Measurements from ENCODE around the gene GALNT10.

The GALNT10 gene

DNA sequence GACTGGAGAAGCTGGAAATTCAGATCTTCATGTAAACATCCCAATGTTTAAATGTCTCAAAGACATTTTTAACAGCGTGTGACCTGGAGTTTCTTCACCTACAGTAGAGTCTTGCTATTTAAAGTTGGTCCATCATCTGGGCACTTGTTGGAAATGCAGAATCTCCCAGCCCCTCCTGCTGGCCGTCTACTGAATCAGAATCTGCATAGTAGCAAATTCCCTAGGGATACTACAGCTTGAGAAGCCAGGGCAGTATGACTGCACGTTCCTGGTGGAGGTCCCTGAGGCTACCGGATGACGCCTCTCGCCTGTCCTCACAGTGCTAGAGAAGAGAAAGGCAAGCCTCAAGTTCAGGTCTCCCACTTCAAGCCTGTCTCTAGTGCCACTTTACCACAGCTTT, 271.0 kb downstream of the GALNT10 start:
- no peak overlapping the region for H3K4me3 ChIP-seq (ENCODE audit: insufficient read length, low read depth)
- H3K36me3 ChIP-seq (ENCODE audit: insufficient read depth, insufficient read length, low read length) = peaks cover 19% of the 10 kb centered on the region
- H3K27me3 ChIP-seq (ENCODE audit: insufficient read depth, insufficient read length) = no peaks in the 10 kb centered on the region
- DNase-seq (ENCODE audit: low read depth, low spot score) = no peak
- no peaks in the 10 kb centered on the region for H3K4me1 ChIP-seq (ENCODE audit: insufficient read depth, insufficient read length)
- TF ChIP-seq YY1 (IDR thresholded peaks at IDR 0.05; ENCODE audit: insufficient read depth, insufficient read length) = no peak
- TF ChIP-seq ZNF274 (IDR thresholded peaks at IDR 0.05; ENCODE audit: low read depth, low read length) = no peak
- TF ChIP-seq SUZ12 (IDR thresholded peaks at IDR 0.05; ENCODE audit: extremely low read depth, insufficient read depth, insufficient read length) = no peak
- no peaks in the 10 kb centered on the region for H3K9me3 ChIP-seq (ENCODE audit: insufficient read depth, low read length)
- H3K9ac ChIP-seq (ENCODE audit: insufficient read length, low read depth) = no peak overlapping the region

DNA sequence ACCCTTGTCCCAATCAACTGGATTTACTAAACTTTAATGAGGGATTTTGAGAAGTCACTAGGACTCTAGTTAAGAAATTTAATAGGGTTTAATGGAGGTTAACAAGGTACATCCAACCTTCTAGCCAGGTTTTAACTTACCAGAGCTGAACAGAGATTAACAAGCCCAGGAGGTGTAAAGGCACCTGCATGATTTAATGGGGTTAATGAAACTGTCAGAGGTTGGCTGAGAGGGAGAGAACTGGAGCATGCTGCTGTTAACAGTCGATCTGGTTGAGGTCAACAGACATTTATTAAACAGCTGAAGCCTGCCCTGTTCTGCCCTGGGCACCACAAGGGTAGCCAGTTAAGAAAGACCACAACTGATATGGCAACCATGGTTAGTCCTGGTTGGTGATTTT, 273.9 kb downstream of the GALNT10 start:
- Histone ChIP-seq H3K4me1 (ENCODE audit: insufficient read depth, insufficient read length) (peaks cover 4% of the 10 kb centered on the region), H3K36me3 (ENCODE audit: insufficient read depth, insufficient read length, low read length) (no peaks in the 10 kb centered on the region), H3K4me3 (ENCODE audit: insufficient read length, low read depth) (no peak overlapping the region), H3K27me3 (ENCODE audit: insufficient read depth, insufficient read length) (peaks cover 5% of the 10 kb centered on the region), H3K9ac (ENCODE audit: insufficient read length, low read depth) (no peak overlapping the region), H3K9me3 (ENCODE audit: insufficient read depth, low read length) (no peaks in the 10 kb centered on the region)
- no peak for DNase-seq (ENCODE audit: low read depth, low spot score)
- no peak for TF ChIP-seq ZNF274 (IDR thresholded peaks at IDR 0.05; ENCODE audit: low read depth, low read length)
- TF ChIP-seq SUZ12 (IDR thresholded peaks at IDR 0.05; ENCODE audit: extremely low read depth, insufficient read depth, insufficient read length) = no peak
- TF ChIP-seq YY1 (IDR thresholded peaks at IDR 0.05; ENCODE audit: insufficient read depth, insufficient read length) = no peak

DNA sequence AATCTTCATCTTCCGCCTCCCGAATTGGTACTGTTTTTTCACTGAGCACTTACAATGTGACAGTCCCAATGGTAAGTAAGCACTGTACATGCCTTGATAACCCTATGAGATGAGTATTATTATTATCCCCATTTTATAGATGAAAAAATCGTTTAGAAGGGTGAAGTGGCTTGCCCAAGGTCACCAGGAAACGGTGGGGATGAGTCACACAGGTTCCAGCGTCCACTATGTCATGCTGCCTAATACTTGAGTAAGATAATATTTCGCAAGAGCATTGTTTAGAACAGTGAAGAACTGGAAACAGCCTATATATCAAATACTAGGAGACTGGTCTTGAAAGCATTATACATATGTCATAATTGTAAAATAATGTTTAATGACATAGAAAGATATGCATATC, 274.6 kb downstream of the GALNT10 start:
- Histone ChIP-seq H3K4me1 (ENCODE audit: insufficient read depth, insufficient read length) (peaks cover 4% of the 10 kb centered on the region), H3K36me3 (ENCODE audit: insufficient read depth, insufficient read length, low read length) (no peaks in the 10 kb centered on the region), H3K9ac (ENCODE audit: insufficient read length, low read depth) (no peak overlapping the region), H3K4me3 (ENCODE audit: insufficient read length, low read depth) (no peak overlapping the region), H3K27me3 (ENCODE audit: insufficient read depth, insufficient read length) (peaks cover 9% of the 10 kb centered on the region), H3K9me3 (ENCODE audit: insufficient read depth, low read length) (no peaks in the 10 kb centered on the region)
- TF ChIP-seq SUZ12 (IDR thresholded peaks at IDR 0.05; ENCODE audit: extremely low read depth, insufficient read depth, insufficient read length) = no peak
- no peak for TF ChIP-seq ZNF274 (IDR thresholded peaks at IDR 0.05; ENCODE audit: low read depth, low read length)
- TF ChIP-seq YY1 (IDR thresholded peaks at IDR 0.05; ENCODE audit: insufficient read depth, insufficient read length) = no peak
- DNase-seq (ENCODE audit: low read depth, low spot score) = no peak

DNA sequence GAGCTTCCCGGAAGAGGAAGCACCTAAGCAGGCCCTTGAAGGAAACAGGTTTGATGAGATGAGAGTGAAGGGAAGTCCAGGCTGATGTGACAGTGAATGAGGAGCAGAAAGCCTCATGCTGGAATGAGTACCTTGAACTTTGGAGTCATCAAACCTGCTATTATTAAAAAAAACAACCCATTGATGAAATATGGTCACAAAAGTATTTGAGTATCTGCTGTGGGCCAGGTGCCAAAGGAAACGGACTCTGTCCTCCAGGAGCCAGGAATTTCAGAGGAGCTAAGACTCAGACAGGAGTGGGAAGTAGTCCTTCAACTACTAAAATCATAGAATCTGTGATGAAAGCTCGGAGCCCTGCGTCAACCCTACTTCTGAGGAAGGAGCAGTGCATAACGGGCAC, 275.6 kb downstream of the GALNT10 start:
- no peak for TF ChIP-seq ZNF274 (IDR thresholded peaks at IDR 0.05; ENCODE audit: low read depth, low read length)
- TF ChIP-seq YY1 (IDR thresholded peaks at IDR 0.05; ENCODE audit: insufficient read depth, insufficient read length) = no peak
- no peak for TF ChIP-seq SUZ12 (IDR thresholded peaks at IDR 0.05; ENCODE audit: extremely low read depth, insufficient read depth, insufficient read length)
- Histone ChIP-seq H3K9me3 (ENCODE audit: insufficient read depth, low read length) (no peaks in the 10 kb centered on the region), H3K27me3 (ENCODE audit: insufficient read depth, insufficient read length) (peaks cover 19% of the 10 kb centered on the region)

DNA sequence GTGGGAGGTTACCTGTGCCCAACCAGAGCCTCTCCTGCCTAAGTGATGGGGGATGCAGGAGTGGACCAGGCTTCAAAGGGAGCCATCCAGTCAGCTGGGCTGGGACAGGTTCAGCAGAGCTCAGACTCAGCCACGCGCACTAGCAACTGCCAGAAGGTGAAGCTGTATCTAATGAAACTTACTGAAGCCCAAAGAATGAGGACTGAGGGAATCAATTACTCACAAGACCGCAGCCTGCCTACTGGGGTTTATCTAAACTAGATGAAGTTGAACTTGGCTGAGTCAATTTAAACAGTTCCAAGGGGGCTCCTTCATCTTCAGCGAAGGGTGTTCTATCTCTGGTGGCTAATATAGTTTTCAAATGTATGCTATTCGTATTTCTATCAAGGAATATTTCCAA, 276.1 kb downstream of the GALNT10 start:
- no peaks in the 10 kb centered on the region for H3K36me3 ChIP-seq (ENCODE audit: insufficient read depth, insufficient read length, low read length)
- H3K27me3 ChIP-seq (ENCODE audit: insufficient read depth, insufficient read length) = peaks cover 24% of the 10 kb centered on the region
- H3K9me3 ChIP-seq (ENCODE audit: insufficient read depth, low read length) = no peaks in the 10 kb centered on the region
- DNase-seq (ENCODE audit: low read depth, low spot score) = no peak
- H3K4me1 ChIP-seq (ENCODE audit: insufficient read depth, insufficient read length) = peaks cover 4% of the 10 kb centered on the region
- no peak overlapping the region for H3K4me3 ChIP-seq (ENCODE audit: insufficient read length, low read depth)
- no peak for TF ChIP-seq ZNF274 (IDR thresholded peaks at IDR 0.05; ENCODE audit: low read depth, low read length)
- TF ChIP-seq YY1 (IDR thresholded peaks at IDR 0.05; ENCODE audit: insufficient read depth, insufficient read length) = no peak
- no peak for TF ChIP-seq SUZ12 (IDR thresholded peaks at IDR 0.05; ENCODE audit: extremely low read depth, insufficient read depth, insufficient read length)
- H3K9ac ChIP-seq (ENCODE audit: insufficient read length, low read depth) = no peak overlapping the region

More for the DNA sequence above, 275.6 kb downstream of the GALNT10 start:
- Histone ChIP-seq H3K4me3 (ENCODE audit: insufficient read length, low read depth) (no peak overlapping the region), H3K9ac (ENCODE audit: insufficient read length, low read depth) (no peak overlapping the region), H3K4me1 (ENCODE audit: insufficient read depth, insufficient read length) (peaks cover 4% of the 10 kb centered on the region), H3K36me3 (ENCODE audit: insufficient read depth, insufficient read length, low read length) (no peaks in the 10 kb centered on the region)
- no peak for DNase-seq (ENCODE audit: low read depth, low spot score)

DNA sequence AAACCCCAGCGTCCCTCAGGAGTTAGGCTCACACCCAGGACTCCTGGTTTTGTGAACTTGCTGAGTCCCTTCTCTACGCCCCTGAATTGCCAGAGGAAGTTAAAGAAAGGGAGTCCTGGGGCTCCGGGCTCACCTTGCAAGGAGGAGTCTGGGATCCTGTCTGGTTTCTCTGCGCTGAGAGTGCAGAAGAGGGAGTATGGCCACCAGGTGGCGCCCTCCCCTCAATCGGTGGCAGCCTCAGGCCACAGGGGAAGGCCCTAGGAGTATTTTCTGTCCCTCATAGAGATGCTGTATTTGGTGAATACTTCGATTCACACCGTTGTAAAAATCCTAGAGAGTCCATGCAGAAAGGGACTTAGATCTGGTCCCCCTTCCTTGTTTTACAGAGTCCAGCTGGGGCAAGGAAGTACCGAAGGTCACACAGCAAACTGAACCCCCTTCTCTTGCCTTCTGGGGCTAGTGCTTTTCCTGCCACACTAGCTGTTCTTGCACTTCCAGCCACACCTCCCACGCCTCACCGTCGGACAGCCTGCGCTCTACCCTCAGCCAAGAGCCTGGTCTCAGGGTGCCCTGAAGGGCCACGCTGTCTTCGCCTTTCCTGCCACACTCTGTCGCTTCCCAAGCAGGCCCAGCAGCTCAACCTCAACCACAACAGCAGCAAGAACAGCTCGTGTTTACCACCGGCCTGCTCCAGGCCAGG, 277.3 kb downstream of the GALNT10 start:
- no peak overlapping the region for H3K4me3 ChIP-seq (ENCODE audit: insufficient read length, low read depth)
- H3K9me3 ChIP-seq (ENCODE audit: insufficient read depth, low read length) = no peaks in the 10 kb centered on the region
- no peak for DNase-seq (ENCODE audit: low read depth, low spot score)
- H3K36me3 ChIP-seq (ENCODE audit: insufficient read depth, insufficient read length, low read length) = no peaks in the 10 kb centered on the region
- H3K9ac ChIP-seq (ENCODE audit: insufficient read length, low read depth) = peak overlapping the region; percentile 32
- peaks cover 36% of the 10 kb centered on the region for H3K27me3 ChIP-seq (ENCODE audit: insufficient read depth, insufficient read length)
- peaks cover 4% of the 10 kb centered on the region for H3K4me1 ChIP-seq (ENCODE audit: insufficient read depth, insufficient read length)
- TF ChIP-seq YY1 (IDR thresholded peaks at IDR 0.05; ENCODE audit: insufficient read depth, insufficient read length) = no peak
- no peak for TF ChIP-seq SUZ12 (IDR thresholded peaks at IDR 0.05; ENCODE audit: extremely low read depth, insufficient read depth, insufficient read length)
- no peak for TF ChIP-seq ZNF274 (IDR thresholded peaks at IDR 0.05; ENCODE audit: low read depth, low read length)

DNA sequence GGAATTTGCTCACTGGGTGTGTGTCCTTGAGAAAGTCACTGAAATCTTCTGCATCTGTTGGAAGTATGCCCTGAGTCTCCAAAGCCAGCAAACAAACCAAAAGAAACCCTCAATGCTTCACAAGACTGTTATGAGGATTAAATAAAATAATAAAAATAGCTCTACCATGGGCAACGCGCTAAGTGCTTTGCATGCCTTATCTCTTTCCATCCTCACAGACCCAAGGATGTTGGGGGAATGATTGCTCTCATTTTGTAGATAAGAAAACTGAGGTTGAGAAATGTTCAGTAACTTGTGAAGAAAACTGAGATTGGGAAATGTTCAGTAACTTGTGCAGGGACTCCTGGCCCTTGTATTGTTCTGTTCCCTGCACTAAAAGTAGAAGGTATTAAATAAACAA, 279.6 kb downstream of the GALNT10 start:
- peaks cover 4% of the 10 kb centered on the region for H3K36me3 ChIP-seq (ENCODE audit: insufficient read depth, insufficient read length, low read length)
- no peak overlapping the region for H3K4me3 ChIP-seq (ENCODE audit: insufficient read length, low read depth)
- no peak for DNase-seq (ENCODE audit: low read depth, low spot score)
- H3K4me1 ChIP-seq (ENCODE audit: insufficient read depth, insufficient read length) = peaks cover 6% of the 10 kb centered on the region
- H3K27me3 ChIP-seq (ENCODE audit: insufficient read depth, insufficient read length) = peaks cover 59% of the 10 kb centered on the region
- TF ChIP-seq YY1 (IDR thresholded peaks at IDR 0.05; ENCODE audit: insufficient read depth, insufficient read length) (no peak), ZNF274 (IDR thresholded peaks at IDR 0.05; ENCODE audit: low read depth, low read length) (no peak), SUZ12 (IDR thresholded peaks at IDR 0.05; ENCODE audit: extremely low read depth, insufficient read depth, insufficient read length) (no peak)
- no peak overlapping the region for H3K9ac ChIP-seq (ENCODE audit: insufficient read length, low read depth)
- no peaks in the 10 kb centered on the region for H3K9me3 ChIP-seq (ENCODE audit: insufficient read depth, low read length)

Data from NT2/D1 (cell line).